HT-29 (cell line): ENCODE results near the gene RPH3AL. TPM values are rescaled to one million over a fixed set of nuclear protein-coding genes. Genes with fewer than 3 reads are reported as not detected.
"Not testable (repeated sequence)": the region's sequence is repeated elsewhere in the genome, so short reads cannot be mapped to it uniquely, and the experiment has no call there.

Experiments used
- DNase-seq: peaks from one replicate; pipeline ENCODE4 v3.0.0-alpha.2; 2015; ENCODE audit warnings: low spot score
- total RNA-seq: library from RNA; depleted of rRNA; stranded (reverse); fragments of >200 nt; shearing (Covaris generic); gene quantifications from 2 replicates; pipeline ENCODE4 v1.2.3, GENCODE V29; 2014

RPH3AL gene
- total RNA-seq, 1 experiment from 2014 or later, result 33.7 TPM

GRCh38 chr17:202501-202951, 150.1 kb downstream of the RPH3AL start:
- DNase-seq, result no peak

GRCh38 chr17:201736-202135, 150.9 kb downstream of the RPH3AL start:
- not testable (repeated sequence) for DNase-seq

GRCh38 chr17:201257-201656, 151.3 kb downstream of the RPH3AL start:
- DNase-seq, result not testable (repeated sequence)

GRCh38 chr17:200586-200985, 152.0 kb downstream of the RPH3AL start:
- no peak for DNase-seq

GRCh38 chr17:199806-200545, 152.6 kb downstream of the RPH3AL start:
- no peak for DNase-seq

GRCh38 chr17:199191-199604, 153.4 kb downstream of the RPH3AL start:
- DNase-seq, result no peak

- DNase-seq, result not testable (repeated sequence)
Observed at GRCh38 chr17:198225-198624, 154.4 kb downstream of the RPH3AL start.

GRCh38 chr17:197352-197751, 155.3 kb downstream of the RPH3AL start:
- DNase-seq, result no peak

GRCh38 chr17:194828-195602, 157.6 kb downstream of the RPH3AL start:
- DNase-seq, result no peak

GRCh38 chr17:193841-194806, 158.5 kb downstream of the RPH3AL start:
- DNase-seq, result no peak

GRCh38 chr17:193426-193810, 159.2 kb downstream of the RPH3AL start:
- no peak for DNase-seq

GRCh38 chr17:192666-193425, 159.8 kb downstream of the RPH3AL start:
- DNase-seq, result no peak

GRCh38 chr17:189444-189843, 163.2 kb downstream of the RPH3AL start:
- no peak for DNase-seq

GRCh38 chr17:187130-187529, 165.5 kb downstream of the RPH3AL start:
- no peak for DNase-seq

- DNase-seq, result no peak
Observed at GRCh38 chr17:185445-186138, 167.0 kb downstream of the RPH3AL start.

- no peak for DNase-seq
Observed at GRCh38 chr17:183021-183420, 169.6 kb downstream of the RPH3AL start.

GRCh38 chr17:182050-182751, 170.4 kb downstream of the RPH3AL start:
- no peak for DNase-seq

- no peak for DNase-seq
Observed at GRCh38 chr17:181245-182049, 171.2 kb downstream of the RPH3AL start, which contains the start of gene DOC2B. DOC2B (minus strand) TSS chr17:181650; CDS start chr17:181479, 171 bp downstream.
